ENCODE results near the gene RARB. TPM values are rescaled to one million over a fixed set of nuclear protein-coding genes. Genes with fewer than 3 reads are reported as not detected.

The RARB gene
- total RNA-seq, 1 donor from 2014 or later, result 1.8 TPM

GRCh38 chr3:25508433-25508832 is 80.4 kb downstream of the RARB start:
- Histone ChIP-seq H3K36me3 (no peaks in the 10 kb centered on the region), H3K9ac (no peak overlapping the region), H3K27me3 (no peaks in the 10 kb centered on the region), H3K79me2 (ENCODE audit: low read depth) (no peaks in the 10 kb centered on the region), H3K4me3 (no peak overlapping the region), H3K27ac (no peak overlapping the region), H3K4me1 (no peaks in the 10 kb centered on the region), H4K20me1 (ENCODE audit: low read depth) (no peaks in the 10 kb centered on the region), H3F3A (ENCODE audit: low read depth) (no peaks in the 10 kb centered on the region), H3K9me3 (ENCODE audit: low read depth) (no peaks in the 10 kb centered on the region), H2AFZ (replicated peaks) (no peak overlapping the region), H3K4me2 (no peak overlapping the region)
- H3K36me3 Mint-ChIP-seq, result no peaks in the 10 kb centered on the region
- peaks cover 4% of the 10 kb centered on the region for H3K27me3 Mint-ChIP-seq (ENCODE audit: insufficient read depth, low read depth)
- no peak overlapping the region for H3K27ac Mint-ChIP-seq
- peaks cover 22% of the 10 kb centered on the region for H3K4me1 Mint-ChIP-seq
- TF ChIP-seq EZH2phosphoT487 (IDR thresholded peaks at IDR 0.05) (no peak), EZH2 (IDR thresholded peaks at IDR 0.05) (no peak), CTCF (IDR thresholded peaks at IDR 0.05) (no peak)
- no peak for DNase-seq (ENCODE audit: low spot score)
- peaks cover 7% of the 10 kb centered on the region for H3K9me3 Mint-ChIP-seq
- no peak overlapping the region for H3K4me3 Mint-ChIP-seq

- Mint-ChIP-seq H3K4me3 (no peak overlapping the region), H3K36me3 (no peaks in the 10 kb centered on the region), H3K27ac (no peak overlapping the region), H3K27me3 (ENCODE audit: insufficient read depth, low read depth) (peaks cover 4% of the 10 kb centered on the region), H3K4me1 (peaks cover 20% of the 10 kb centered on the region), H3K9me3 (peaks cover 7% of the 10 kb centered on the region)
- Histone ChIP-seq H3K27ac (no peak overlapping the region), H3F3A (ENCODE audit: low read depth) (no peaks in the 10 kb centered on the region), H3K36me3 (no peaks in the 10 kb centered on the region), H2AFZ (replicated peaks) (no peak overlapping the region), H3K4me2 (no peak overlapping the region), H3K9me3 (ENCODE audit: low read depth) (no peaks in the 10 kb centered on the region), H3K9ac (no peak overlapping the region), H3K79me2 (ENCODE audit: low read depth) (no peaks in the 10 kb centered on the region), H3K4me3 (no peak overlapping the region), H3K27me3 (no peaks in the 10 kb centered on the region), H3K4me1 (no peaks in the 10 kb centered on the region), H4K20me1 (ENCODE audit: low read depth) (no peaks in the 10 kb centered on the region)
- DNase-seq (ENCODE audit: low spot score), result no peak
- no peak for TF ChIP-seq EZH2phosphoT487 (IDR thresholded peaks at IDR 0.05)
- no peak for TF ChIP-seq CTCF (IDR thresholded peaks at IDR 0.05)
- TF ChIP-seq EZH2 (IDR thresholded peaks at IDR 0.05), result no peak
Observed at GRCh38 chr3:25508901-25509300, 80.8 kb downstream of the RARB start.

GRCh38 chr3:25510797-25511196 is 82.7 kb downstream of the RARB start:
- Mint-ChIP-seq H3K9me3 (peaks cover 4% of the 10 kb centered on the region), H3K4me3 (no peak overlapping the region), H3K36me3 (no peaks in the 10 kb centered on the region), H3K27me3 (ENCODE audit: insufficient read depth, low read depth) (no peaks in the 10 kb centered on the region), H3K27ac (no peak overlapping the region), H3K4me1 (peaks cover 18% of the 10 kb centered on the region)
- no peak for DNase-seq (ENCODE audit: low spot score)
- Histone ChIP-seq H3K36me3 (no peaks in the 10 kb centered on the region), H3K4me1 (no peaks in the 10 kb centered on the region), H3K4me3 (no peak overlapping the region), H3F3A (ENCODE audit: low read depth) (no peaks in the 10 kb centered on the region), H3K4me2 (no peak overlapping the region), H3K27me3 (no peaks in the 10 kb centered on the region), H3K9ac (no peak overlapping the region), H3K9me3 (ENCODE audit: low read depth) (no peaks in the 10 kb centered on the region), H3K27ac (no peak overlapping the region), H2AFZ (replicated peaks) (no peak overlapping the region), H3K79me2 (ENCODE audit: low read depth) (no peaks in the 10 kb centered on the region), H4K20me1 (ENCODE audit: low read depth) (no peaks in the 10 kb centered on the region)
- TF ChIP-seq EZH2 (IDR thresholded peaks at IDR 0.05) (no peak), EZH2phosphoT487 (IDR thresholded peaks at IDR 0.05) (no peak), CTCF (IDR thresholded peaks at IDR 0.05) (no peak)
